CD4-positive, alpha-beta T cell treated with Interleukin-17A for 1 hour (primary cell): ENCODE data around the gene COL28A1.
"Not testable (repeated sequence)": the region's sequence is repeated elsewhere in the genome, so short reads cannot be mapped to it uniquely, and the experiment has no call there.

Source experiments
- DNase-seq: peaks from one replicate; pipeline ENCODE4 v3.0.0-alpha.2; 2020

The COL28A1 gene

GRCh38 chr7:7535691-7536090 lies at the start of gene COL28A1:
COL28A1 (minus strand) TSS chr7:7535873; CDS start chr7:7532875, 2,998 bp downstream.
- no peak for DNase-seq

GRCh38 chr7:7584653-7585052 lies 49.0 kb upstream of the COL28A1 start:
- no peak for DNase-seq

DNA sequence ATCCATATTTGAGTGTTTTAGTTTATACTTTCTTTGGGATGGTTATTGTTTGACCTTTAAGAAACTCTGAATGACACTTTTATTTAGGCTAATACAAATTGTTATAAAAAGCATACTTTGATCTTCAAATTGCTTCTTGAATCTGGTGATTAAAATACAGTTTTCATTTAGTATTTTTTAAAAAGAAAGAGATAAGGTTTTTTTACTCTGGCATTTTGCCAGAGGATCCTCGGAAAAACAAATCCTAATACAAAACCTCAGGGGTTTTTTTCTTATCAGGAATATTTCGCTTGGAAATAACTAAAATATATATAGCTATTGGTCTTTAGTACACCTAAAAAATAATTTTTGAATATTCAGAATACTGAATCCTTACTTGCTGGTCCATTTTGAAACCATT lies 48.1 kb upstream of the COL28A1 start:
- DNase-seq: no peak

DNA sequence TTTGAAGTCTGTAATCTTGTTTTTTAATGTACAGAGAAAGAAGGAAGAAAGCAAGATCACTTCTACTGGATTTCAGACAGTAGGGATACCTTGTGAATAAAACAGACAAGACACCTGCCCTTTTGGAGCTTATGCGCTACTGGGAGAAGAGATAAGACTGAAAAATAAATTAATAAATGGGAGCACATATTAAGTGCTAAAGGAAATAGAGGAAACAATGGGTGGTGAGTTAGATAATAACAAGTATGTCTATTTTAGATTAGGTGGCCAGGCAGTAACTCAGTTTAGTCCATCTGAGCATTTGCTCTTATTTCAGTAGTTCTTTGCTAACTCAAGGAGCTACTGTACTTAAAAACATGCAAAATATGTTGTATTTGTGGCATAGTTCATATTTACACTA lies 46.9 kb upstream of the COL28A1 start:
- DNase-seq: no peak

- no peak for DNase-seq
These were observed 46.0 kb upstream of the COL28A1 start for GRCh38 chr7:7581531-7582179.

GRCh38 chr7:7579638-7580037 lies 44.0 kb upstream of the COL28A1 start:
- DNase-seq: no peak

- DNase-seq: no peak
These were observed 42.2 kb upstream of the COL28A1 start for GRCh38 chr7:7577888-7578287.

DNA sequence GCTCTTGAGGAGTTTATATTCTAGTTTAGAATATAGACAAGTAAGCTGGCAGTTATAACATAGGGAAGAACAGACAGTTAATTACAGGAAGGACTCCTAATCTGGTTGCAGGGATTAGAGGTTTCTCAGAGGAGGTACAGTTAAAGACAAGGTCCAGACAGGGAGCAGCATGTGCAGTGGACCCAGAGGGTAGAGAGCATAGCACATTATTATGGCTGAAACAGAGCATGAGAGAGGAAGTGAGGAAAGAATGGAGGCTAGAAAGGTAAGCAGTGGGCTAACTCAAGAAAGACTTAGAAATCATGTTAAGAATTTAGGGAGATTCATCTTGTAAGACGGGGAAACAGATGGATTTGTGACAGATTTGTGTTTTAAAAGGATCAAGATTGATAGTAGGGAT lies 40.7 kb upstream of the COL28A1 start:
- DNase-seq: no peak

DNA sequence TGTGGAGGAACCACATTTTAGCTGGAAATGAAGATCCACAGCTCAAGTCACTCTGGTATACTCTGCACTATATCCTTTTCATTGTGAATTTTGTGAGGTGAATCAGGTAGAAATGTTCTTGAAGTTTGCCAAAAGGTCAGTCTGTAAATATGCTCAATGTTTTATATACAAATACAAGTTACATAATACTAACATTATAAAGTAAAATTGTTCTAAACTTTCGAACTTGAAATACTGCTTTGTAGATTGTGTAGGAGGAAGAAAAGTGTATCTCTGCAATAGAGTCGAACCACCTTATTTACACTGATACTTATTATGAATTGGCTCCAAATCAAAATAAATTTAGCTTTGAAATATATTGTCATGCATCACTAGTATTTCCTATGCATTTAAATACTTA lies 38.0 kb upstream of the COL28A1 start:
- no peak for DNase-seq

DNA sequence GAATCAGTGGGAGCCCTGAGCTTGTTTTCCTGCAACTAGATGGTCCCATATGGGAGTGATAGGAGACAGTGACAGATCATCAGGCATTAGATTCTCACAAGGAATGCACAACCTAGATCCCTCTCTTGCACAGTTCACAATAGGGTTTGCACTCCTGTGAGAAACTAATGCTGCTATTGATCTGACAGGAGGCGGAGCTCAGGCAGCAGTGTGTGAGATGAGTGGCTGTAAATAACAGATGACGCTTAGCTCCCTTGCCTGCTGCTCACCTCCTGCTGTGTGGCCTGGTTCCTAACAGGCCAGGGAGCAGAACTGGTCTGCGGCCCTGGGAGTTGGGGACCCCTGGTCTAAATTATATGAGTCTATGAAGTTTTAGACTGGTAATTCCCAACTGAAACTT lies 34.9 kb upstream of the COL28A1 start:
- no peak for DNase-seq

DNA sequence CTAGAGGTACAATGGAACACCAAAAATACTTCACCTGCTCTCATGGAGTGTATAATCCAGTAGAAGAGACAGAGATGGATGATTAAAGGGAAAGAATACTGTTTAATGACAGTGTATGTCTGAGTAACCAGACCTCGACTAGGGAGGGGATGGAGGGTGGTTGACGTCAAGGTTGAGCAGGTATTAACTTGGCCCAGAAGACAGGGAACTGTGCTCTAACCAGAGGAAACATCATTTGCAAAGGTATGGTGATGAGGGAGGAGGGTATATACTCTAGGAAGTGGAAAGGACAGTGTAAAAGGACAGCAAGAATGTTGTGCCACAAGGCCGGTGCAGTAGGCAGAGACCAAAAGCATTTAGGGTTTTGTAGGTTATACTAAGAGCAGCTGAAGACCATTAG lies 33.9 kb upstream of the COL28A1 start:
- DNase-seq: peak; percentile 9

DNA sequence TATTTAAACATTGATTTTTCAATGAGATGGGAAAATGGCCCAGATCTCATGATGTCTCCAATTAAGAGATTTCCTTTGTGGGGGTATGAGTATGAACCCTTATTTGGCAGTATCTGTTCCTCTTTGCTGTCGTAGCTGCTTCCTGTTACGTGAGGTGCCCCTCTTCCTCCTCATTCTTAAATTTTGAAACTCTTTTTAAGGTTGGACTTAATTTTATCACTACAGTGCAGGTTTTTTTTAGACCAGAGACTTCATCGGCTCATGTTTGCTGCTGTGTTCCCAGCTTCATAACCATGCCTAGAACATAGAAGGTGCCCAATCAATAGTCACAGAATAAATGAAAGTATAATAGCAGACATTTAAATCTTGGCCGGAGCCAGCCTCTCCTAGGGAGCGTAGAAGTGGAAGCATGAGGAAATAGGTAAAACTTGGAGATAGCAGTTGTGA lies 33.4 kb upstream of the COL28A1 start:
- DNase-seq: peak; percentile 64

DNA sequence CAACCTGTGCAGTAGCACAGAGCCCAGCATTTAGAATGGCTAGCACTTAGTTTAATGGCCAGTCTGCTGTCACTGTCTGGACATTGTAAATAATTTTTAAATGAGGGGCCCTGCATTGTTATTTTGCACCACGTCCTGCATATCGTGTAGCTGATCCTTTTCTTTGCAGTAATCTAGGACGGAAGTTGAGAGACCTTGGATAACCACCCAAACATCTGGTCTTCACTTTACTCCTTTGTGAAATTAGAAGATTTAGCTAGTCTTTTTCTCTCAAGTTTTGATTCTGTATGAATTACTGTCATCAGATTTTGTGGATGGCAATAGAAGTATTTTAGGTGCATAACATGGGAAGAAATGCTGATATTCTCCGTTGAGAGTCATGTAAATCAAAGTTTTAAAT lies 32.9 kb upstream of the COL28A1 start:
- DNase-seq: no peak

DNA sequence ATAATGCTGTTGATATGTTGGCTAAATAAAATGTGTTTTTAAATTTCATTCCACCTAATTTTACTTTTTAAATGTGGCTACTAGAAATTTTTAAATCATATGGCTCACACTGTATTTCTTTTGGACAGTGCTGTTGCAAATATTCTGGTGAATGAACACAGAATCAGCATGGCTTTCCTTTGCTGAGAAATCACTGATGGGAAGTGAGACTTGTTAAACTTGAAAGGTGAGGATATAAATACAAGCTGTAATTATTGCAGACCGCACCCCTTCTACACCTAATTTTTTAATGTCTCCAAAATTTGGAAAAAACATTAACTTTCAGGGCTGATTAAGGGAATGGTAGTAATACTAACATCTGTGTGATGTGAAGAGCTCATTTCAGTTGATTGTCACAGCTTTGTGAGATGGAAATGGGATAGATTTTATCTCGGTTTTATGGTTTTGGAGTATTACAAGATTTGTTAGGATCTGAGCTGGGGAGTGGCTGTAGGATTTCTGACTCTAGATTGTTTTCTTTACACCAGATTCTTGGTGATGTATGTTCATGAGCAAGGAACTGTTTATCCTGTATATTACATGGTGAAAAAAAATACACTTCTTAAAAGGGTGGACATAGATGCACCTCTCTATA lies 32.3 kb upstream of the COL28A1 start:
- DNase-seq: no peak

GRCh38 chr7:7566651-7567611 lies 31.3 kb upstream of the COL28A1 start, which contains the start of gene MIOS:
MIOS (plus strand) TSS chr7:7566884; CDS start chr7:7572476, 5,592 bp downstream.
- peak; percentile 86 for DNase-seq

DNA sequence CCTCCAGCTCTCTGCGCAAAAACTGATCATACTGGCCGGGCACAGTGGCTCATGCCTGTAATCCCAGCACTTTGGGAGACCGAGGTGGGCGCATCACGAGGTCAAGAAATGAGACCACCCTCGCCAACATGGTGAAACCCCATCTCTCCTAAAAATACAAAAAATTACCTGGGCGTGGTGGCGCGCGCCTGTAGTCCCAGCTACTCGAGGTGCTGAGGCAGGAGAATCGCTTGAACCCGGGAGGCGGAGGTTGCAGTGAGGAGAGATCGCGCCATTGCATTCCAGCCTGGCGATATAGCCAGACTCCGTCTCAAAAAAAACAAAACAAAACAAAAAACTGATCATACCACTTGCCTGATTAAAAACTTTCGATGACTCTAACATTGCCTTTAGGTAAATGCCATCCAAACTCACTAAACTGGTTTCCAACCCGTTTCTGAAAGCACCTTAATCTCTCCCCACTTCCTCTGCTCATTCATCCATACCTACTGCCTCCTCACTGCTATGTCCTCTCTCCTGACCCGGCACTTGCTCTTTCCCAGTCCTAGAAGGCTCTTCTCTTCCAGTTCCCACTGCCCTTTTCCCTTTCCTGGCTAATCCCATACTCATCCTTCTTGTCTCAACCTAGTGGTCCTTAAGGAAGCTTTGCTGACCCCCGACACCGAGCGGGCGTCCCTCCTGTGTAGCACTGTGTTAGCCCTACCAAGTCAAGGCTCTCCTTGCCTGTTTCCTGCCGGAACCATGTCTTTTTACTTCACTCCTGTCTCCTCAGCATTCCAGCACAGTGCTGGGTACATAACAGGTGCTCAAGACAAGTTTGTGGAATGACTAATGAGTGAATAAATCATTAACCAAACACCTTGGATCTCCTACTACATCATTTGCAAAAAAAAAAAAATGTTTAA lies 30.3 kb upstream of the COL28A1 start:
- no peak for DNase-seq

DNA sequence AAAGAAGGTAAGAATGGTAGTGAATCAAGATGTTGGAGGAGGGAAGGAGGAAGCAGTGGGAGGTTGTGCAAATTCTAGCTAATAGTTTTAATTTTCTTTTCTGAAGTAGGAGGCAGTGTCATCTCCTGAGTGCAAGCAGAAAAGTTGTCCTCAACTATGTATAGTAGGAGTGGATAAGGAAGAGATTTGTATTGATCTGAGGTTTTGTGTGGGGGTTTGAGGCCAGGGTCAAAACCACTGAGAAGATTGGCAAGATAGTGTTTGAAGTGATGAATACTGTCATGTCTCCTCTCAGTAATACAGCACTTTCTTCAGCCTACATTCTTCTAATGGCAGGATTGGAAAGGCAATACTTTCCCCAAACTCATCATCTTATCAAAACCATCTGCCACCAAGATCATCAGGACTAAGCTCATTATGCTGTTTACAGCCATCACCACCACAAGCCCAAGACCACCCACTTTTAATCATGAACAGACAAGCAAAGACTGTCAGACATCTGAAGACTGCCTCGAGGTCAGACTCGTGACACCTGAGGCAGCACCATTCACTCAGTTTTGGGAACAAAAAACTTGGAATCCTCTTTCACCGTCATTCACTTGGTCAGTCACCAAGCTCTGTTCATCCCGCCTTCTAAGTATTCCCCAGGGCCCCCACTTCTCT lies 29.5 kb upstream of the COL28A1 start:
- DNase-seq: no peak

- no peak for DNase-seq
These were observed 28.7 kb upstream of the COL28A1 start for GRCh38 chr7:7564323-7564780.

DNA sequence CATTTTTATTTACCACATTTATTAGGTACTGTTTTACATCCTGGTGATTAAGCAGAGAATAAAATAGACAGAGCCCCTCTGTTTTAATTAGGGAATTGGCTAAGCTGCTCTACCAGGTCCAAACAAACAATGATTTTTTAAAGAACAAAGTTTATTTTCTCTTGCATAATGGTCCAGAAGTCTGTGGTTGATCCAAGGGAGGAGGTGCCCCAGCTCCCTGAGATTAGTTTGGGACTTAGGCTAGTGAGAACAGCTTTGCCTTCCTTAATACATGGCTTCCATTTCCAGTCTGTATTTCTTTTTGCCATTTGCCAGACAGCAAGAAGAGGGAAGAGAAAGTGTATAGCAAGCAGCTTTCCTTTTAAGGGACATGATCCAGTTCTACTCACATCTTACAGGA lies 28.1 kb upstream of the COL28A1 start:
- DNase-seq: no peak

DNA sequence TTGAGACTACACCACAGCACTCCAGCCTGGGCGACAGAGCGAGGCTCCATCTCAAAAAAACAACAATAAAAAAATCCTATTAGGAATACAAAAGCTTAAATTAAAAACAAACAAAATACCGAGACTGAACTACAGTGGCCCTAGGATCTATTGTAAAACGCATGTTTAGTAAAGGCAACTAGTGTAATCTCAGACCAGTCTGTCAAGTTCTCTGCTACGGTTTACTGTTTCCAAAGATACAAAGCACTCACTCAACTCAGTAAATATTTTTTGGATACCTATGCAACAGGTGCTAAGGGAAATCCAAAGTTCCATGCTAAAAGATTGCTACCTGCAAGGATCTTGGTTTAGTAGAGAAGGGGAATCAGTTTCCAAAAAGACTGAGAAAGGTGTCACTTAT lies 27.6 kb upstream of the COL28A1 start:
- no peak for DNase-seq

- no peak for DNase-seq
These were observed 27.1 kb upstream of the COL28A1 start for GRCh38 chr7:7562736-7563135.

GRCh38 chr7:7561591-7561990 lies 25.9 kb upstream of the COL28A1 start:
- DNase-seq: not testable (repeated sequence)
